Measurements from ENCODE around the gene TAB2.

Gene TAB2

DNA sequence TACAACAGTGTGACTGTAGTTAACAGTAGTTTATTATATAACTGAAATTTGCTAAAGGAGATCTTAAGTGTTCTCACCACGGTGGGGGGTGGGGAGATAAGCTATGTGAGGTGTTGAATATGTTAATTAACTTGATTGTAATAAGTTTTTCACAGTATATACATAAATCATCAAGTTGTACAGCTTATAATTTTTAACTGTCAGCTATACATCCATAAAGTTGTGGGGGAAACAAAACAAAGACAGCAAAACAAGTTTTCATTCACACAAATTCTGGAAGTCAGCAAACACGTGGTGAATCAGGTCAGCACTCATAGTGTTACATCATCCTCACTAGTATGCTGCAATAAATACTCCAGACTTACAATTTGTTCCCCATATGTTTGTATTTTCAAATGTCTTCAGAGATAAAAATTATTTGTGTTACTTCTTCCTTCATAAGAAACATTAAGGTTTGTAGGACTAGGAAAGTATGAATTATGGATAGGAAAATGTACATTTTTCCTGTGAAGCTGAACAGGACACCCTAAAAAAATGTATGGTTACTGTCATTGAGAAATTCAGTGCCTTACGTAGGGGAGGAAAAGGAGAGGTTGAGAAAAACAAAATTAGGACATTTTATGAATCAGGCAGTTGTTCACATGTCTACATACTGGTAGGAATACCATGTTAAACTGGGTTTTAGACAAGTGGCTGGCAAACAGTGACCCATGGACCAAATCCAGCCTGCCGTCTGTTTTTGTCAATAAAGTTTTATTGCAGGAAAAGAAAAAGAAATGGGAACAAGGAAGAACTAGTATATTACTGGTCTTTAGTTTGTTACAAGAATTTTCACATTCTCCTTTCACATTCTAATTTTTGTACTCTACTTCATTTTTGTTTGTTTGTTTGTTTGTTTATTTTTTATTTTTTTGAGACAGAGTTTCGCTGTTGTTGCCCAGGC lies 88.6 kb downstream of the TAB2 start (continued):
- TF ChIP-seq, protein P1, sequence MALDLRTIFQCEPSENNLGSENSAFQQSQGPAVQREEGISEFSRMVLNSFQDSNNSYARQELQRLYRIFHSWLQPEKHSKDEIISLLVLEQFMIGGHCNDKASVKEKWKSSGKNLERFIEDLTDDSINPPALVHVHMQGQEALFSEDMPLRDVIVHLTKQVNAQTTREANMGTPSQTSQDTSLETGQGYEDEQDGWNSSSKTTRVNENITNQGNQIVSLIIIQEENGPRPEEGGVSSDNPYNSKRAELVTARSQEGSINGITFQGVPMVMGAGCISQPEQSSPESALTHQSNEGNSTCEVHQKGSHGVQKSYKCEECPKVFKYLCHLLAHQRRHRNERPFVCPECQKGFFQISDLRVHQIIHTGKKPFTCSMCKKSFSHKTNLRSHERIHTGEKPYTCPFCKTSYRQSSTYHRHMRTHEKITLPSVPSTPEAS (tag by site-specific recombination; IDR thresholded peaks at IDR 0.05) = no peak
- TF ChIP-seq ZFHX2 (tag by site-specific recombination; conservative IDR thresholded peaks at IDR 0.05) (no peak), ZNF23 (tag by site-specific recombination; IDR thresholded peaks at IDR 0.05; ENCODE audit: borderline replicate concordance) (no peak), ZNF621 (tag by site-specific recombination; IDR thresholded peaks at IDR 0.05) (no peak), ZNF629 (tag by site-specific recombination; IDR thresholded peaks at IDR 0.05) (peak; percentile 36; the same call in 1 of the 2 replicates), ZNF521 (tag by site-specific recombination; IDR thresholded peaks at IDR 0.05) (no peak)
- TF ChIP-seq, protein P2, sequence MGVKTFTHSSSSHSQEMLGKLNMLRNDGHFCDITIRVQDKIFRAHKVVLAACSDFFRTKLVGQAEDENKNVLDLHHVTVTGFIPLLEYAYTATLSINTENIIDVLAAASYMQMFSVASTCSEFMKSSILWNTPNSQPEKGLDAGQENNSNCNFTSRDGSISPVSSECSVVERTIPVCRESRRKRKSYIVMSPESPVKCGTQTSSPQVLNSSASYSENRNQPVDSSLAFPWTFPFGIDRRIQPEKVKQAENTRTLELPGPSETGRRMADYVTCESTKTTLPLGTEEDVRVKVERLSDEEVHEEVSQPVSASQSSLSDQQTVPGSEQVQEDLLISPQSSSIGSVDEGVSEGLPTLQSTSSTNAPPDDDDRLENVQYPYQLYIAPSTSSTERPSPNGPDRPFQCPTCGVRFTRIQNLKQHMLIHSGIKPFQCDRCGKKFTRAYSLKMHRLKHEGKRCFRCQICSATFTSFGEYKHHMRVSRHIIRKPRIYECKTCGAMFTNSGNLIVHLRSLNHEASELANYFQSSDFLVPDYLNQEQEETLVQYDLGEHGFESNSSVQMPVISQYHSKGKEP (tag by site-specific recombination; IDR thresholded peaks at IDR 0.05) = no peak
- TF ChIP-seq, protein P3, sequence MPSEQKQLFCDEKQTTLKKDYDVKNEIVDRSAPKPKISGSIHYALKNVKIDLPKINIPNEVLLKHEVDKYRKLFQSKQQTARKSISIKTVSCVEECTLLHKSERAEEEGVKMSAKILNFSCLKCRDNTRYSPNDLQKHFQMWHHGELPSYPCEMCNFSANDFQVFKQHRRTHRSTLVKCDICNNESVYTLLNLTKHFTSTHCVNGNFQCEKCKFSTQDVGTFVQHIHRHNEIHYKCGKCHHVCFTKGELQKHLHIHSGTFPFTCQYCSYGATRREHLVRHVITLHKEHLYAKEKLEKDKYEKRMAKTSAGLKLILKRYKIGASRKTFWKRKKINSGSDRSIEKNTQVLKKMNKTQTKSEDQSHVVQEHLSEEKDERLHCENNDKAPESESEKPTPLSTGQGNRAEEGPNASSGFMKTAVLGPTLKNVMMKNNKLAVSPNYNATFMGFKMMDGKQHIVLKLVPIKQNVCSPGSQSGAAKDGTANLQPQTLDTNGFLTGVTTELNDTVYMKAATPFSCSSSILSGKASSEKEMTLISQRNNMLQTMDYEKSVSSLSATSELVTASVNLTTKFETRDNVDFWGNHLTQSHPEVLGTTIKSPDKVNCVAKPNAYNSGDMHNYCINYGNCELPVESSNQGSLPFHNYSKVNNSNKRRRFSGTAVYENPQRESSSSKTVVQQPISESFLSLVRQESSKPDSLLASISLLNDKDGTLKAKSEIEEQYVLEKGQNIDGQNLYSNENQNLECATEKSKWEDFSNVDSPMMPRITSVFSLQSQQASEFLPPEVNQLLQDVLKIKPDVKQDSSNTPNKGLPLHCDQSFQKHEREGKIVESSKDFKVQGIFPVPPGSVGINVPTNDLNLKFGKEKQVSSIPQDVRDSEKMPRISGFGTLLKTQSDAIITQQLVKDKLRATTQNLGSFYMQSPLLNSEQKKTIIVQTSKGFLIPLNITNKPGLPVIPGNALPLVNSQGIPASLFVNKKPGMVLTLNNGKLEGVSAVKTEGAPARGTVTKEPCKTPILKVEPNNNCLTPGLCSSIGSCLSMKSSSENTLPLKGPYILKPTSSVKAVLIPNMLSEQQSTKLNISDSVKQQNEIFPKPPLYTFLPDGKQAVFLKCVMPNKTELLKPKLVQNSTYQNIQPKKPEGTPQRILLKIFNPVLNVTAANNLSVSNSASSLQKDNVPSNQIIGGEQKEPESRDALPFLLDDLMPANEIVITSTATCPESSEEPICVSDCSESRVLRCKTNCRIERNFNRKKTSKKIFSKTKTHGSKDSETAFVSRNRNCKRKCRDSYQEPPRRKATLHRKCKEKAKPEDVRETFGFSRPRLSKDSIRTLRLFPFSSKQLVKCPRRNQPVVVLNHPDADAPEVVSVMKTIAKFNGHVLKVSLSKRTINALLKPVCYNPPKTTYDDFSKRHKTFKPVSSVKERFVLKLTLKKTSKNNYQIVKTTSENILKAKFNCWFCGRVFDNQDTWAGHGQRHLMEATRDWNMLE (tag by site-specific recombination; conservative IDR thresholded peaks at IDR 0.05; ENCODE audit: low read depth) = peak; percentile 17; the same call in 1 of the 2 replicates

DNA sequence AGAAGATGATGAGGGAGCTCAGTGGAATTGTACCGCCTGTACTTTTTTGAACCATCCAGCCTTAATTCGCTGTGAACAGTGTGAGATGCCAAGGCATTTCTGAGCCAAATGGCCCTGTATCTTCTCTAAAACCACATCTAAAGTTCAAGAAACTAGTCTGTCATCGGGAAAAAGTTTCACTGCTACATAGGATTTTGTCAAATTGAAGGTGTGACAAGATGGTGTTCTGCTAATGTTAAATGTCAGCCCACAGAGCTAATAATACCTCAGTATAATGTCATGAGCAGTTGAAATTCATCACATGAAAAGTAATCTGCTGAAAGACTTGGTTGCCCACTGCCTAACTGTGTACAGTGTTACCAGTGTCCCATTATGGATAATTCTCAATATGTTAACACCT lies 92.1 kb downstream of the TAB2 start:
- H3K4me1 ChIP-seq (ENCODE audit: control insufficient read depth, insufficient read depth, low read length) = no peaks in the 10 kb centered on the region
- peaks cover 7 to 32% of the 10 kb centered on the region in 2 experiments for H3K36me3 ChIP-seq (ENCODE audit: control insufficient read depth in 2 of 2, insufficient read depth in 1 of 2, low read length in 2 of 2)
- H3K9me3 ChIP-seq (ENCODE audit: control insufficient read depth, insufficient read depth, low read depth, low read length) = no peaks in the 10 kb centered on the region
- H3K27ac ChIP-seq (ENCODE audit: extremely low read depth, low read depth, low read length) = no peak overlapping the region
- CTCF ChIA-PET = interaction anchor here (0.6 to 1.2 kb wide), 4 partner anchors 22 to 1519 kb away, joined by 3 to 4 read pairs (median 3); no protein-coding TSS in a partner anchor
- no peak overlapping the region for H3K4me3 ChIP-seq (ENCODE audit: low read depth, low read length)
- POLR2A ChIA-PET = no interaction called here
- TF ChIP-seq ZNF544 (tag by site-specific recombination; IDR thresholded peaks at IDR 0.05) (no peak), ZNF155 (tag by site-specific recombination; IDR thresholded peaks at IDR 0.05) (no peak), ZNF654 (tag by site-specific recombination; IDR thresholded peaks at IDR 0.05; ENCODE audit: low read depth) (no peak), IKZF3 (tag by site-specific recombination; IDR thresholded peaks at IDR 0.05) (no peak), TCF7L2 (IDR thresholded peaks at IDR 0.05; ENCODE audit: borderline replicate concordance, low read depth, low read length) (no peak), RBAK (tag by site-specific recombination; IDR thresholded peaks at IDR 0.05) (no peak), ZNF133 (tag by site-specific recombination; IDR thresholded peaks at IDR 0.05) (no peak)
- TF ChIP-seq, protein P4, sequence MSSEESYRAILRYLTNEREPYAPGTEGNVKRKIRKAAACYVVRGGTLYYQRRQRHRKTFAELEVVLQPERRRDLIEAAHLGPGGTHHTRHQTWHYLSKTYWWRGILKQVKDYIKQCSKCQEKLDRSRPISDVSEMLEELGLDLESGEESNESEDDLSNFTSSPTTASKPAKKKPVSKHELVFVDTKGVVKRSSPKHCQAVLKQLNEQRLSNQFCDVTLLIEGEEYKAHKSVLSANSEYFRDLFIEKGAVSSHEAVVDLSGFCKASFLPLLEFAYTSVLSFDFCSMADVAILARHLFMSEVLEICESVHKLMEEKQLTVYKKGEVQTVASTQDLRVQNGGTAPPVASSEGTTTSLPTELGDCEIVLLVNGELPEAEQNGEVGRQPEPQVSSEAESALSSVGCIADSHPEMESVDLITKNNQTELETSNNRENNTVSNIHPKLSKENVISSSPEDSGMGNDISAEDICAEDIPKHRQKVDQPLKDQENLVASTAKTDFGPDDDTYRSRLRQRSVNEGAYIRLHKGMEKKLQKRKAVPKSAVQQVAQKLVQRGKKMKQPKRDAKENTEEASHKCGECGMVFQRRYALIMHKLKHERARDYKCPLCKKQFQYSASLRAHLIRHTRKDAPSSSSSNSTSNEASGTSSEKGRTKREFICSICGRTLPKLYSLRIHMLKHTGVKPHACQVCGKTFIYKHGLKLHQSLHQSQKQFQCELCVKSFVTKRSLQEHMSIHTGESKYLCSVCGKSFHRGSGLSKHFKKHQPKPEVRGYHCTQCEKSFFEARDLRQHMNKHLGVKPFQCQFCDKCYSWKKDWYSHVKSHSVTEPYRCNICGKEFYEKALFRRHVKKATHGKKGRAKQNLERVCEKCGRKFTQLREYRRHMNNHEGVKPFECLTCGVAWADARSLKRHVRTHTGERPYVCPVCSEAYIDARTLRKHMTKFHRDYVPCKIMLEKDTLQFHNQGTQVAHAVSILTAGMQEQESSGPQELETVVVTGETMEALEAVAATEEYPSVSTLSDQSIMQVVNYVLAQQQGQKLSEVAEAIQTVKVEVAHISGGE (tag by site-specific recombination; conservative IDR thresholded peaks at IDR 0.05; ENCODE audit: low read depth) = no peak
- TF ChIP-seq, protein P5, sequence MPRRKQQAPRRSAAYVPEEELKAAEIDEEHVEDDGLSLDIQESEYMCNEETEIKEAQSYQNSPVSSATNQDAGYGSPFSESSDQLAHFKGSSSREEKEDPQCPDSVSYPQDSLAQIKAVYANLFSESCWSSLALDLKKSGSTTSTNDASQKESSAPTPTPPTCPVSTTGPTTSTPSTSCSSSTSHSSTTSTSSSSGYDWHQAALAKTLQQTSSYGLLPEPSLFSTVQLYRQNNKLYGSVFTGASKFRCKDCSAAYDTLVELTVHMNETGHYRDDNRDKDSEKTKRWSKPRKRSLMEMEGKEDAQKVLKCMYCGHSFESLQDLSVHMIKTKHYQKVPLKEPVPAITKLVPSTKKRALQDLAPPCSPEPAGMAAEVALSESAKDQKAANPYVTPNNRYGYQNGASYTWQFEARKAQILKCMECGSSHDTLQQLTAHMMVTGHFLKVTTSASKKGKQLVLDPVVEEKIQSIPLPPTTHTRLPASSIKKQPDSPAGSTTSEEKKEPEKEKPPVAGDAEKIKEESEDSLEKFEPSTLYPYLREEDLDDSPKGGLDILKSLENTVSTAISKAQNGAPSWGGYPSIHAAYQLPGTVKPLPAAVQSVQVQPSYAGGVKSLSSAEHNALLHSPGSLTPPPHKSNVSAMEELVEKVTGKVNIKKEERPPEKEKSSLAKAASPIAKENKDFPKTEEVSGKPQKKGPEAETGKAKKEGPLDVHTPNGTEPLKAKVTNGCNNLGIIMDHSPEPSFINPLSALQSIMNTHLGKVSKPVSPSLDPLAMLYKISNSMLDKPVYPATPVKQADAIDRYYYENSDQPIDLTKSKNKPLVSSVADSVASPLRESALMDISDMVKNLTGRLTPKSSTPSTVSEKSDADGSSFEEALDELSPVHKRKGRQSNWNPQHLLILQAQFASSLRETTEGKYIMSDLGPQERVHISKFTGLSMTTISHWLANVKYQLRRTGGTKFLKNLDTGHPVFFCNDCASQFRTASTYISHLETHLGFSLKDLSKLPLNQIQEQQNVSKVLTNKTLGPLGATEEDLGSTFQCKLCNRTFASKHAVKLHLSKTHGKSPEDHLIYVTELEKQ (tag by site-specific recombination; IDR thresholded peaks at IDR 0.05; ENCODE audit: borderline replicate concordance) = no peak
- TF ChIP-seq, protein P6, sequence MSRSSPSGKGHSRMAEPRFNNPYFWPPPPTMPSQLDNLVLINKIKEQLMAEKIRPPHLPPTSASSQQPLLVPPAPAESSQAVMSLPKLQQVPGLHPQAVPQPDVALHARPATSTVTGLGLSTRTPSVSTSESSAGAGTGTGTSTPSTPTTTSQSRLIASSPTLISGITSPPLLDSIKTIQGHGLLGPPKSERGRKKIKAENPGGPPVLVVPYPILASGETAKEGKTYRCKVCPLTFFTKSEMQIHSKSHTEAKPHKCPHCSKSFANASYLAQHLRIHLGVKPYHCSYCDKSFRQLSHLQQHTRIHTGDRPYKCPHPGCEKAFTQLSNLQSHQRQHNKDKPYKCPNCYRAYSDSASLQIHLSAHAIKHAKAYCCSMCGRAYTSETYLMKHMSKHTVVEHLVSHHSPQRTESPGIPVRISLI (tag by site-specific recombination; IDR thresholded peaks at IDR 0.05) = no peak
